ENCODE measurements around the gene ITGAL. TPM values are rescaled to one million over a fixed set of nuclear protein-coding genes. Genes with fewer than 3 reads are reported as not detected.

ITGAL gene
- total and polyA plus RNA-seq, 2 of the 8 experiments (the other 6 are each of a cell fraction or from before 2014, with no cell fraction given): not detected

DNA sequence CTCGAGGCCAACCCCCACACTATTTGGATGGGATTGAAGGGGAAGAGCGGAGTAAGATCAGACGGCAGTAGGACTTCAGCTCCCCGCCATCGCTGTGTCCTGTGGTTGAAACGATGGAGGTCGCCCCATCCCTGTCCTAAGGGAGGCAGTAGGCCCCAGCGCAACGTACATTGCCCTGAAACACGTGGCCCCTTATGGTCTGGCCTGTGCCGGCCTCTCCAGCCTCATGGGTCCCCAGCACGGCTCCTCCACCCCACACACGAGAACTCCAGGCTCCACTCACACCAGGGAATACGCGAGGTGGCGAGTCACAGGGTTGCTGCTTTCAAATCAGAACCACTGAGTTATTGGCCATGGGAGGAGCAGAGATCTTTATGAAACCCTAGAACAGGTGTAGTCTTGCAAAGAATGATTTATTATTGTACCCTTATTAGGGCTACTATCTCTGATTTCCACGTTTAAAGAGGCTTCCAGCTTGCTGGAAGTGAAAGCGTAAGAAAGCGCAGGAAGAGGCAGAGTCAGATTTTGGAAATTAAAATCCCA is 42.0 kb upstream of the ITGAL start (continued):
- TF ChIP-seq, protein P1, sequence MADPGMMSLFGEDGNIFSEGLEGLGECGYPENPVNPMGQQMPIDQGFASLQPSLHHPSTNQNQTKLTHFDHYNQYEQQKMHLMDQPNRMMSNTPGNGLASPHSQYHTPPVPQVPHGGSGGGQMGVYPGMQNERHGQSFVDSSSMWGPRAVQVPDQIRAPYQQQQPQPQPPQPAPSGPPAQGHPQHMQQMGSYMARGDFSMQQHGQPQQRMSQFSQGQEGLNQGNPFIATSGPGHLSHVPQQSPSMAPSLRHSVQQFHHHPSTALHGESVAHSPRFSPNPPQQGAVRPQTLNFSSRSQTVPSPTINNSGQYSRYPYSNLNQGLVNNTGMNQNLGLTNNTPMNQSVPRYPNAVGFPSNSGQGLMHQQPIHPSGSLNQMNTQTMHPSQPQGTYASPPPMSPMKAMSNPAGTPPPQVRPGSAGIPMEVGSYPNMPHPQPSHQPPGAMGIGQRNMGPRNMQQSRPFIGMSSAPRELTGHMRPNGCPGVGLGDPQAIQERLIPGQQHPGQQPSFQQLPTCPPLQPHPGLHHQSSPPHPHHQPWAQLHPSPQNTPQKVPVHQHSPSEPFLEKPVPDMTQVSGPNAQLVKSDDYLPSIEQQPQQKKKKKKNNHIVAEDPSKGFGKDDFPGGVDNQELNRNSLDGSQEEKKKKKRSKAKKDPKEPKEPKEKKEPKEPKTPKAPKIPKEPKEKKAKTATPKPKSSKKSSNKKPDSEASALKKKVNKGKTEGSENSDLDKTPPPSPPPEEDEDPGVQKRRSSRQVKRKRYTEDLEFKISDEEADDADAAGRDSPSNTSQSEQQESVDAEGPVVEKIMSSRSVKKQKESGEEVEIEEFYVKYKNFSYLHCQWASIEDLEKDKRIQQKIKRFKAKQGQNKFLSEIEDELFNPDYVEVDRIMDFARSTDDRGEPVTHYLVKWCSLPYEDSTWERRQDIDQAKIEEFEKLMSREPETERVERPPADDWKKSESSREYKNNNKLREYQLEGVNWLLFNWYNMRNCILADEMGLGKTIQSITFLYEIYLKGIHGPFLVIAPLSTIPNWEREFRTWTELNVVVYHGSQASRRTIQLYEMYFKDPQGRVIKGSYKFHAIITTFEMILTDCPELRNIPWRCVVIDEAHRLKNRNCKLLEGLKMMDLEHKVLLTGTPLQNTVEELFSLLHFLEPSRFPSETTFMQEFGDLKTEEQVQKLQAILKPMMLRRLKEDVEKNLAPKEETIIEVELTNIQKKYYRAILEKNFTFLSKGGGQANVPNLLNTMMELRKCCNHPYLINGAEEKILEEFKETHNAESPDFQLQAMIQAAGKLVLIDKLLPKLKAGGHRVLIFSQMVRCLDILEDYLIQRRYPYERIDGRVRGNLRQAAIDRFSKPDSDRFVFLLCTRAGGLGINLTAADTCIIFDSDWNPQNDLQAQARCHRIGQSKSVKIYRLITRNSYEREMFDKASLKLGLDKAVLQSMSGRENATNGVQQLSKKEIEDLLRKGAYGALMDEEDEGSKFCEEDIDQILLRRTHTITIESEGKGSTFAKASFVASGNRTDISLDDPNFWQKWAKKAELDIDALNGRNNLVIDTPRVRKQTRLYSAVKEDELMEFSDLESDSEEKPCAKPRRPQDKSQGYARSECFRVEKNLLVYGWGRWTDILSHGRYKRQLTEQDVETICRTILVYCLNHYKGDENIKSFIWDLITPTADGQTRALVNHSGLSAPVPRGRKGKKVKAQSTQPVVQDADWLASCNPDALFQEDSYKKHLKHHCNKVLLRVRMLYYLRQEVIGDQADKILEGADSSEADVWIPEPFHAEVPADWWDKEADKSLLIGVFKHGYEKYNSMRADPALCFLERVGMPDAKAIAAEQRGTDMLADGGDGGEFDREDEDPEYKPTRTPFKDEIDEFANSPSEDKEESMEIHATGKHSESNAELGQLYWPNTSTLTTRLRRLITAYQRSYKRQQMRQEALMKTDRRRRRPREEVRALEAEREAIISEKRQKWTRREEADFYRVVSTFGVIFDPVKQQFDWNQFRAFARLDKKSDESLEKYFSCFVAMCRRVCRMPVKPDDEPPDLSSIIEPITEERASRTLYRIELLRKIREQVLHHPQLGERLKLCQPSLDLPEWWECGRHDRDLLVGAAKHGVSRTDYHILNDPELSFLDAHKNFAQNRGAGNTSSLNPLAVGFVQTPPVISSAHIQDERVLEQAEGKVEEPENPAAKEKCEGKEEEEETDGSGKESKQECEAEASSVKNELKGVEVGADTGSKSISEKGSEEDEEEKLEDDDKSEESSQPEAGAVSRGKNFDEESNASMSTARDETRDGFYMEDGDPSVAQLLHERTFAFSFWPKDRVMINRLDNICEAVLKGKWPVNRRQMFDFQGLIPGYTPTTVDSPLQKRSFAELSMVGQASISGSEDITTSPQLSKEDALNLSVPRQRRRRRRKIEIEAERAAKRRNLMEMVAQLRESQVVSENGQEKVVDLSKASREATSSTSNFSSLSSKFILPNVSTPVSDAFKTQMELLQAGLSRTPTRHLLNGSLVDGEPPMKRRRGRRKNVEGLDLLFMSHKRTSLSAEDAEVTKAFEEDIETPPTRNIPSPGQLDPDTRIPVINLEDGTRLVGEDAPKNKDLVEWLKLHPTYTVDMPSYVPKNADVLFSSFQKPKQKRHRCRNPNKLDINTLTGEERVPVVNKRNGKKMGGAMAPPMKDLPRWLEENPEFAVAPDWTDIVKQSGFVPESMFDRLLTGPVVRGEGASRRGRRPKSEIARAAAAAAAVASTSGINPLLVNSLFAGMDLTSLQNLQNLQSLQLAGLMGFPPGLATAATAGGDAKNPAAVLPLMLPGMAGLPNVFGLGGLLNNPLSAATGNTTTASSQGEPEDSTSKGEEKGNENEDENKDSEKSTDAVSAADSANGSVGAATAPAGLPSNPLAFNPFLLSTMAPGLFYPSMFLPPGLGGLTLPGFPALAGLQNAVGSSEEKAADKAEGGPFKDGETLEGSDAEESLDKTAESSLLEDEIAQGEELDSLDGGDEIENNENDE (IDR thresholded peaks at IDR 0.05; ENCODE audit: insufficient replicate concordance, low read length): no peak
- TF ChIP-seq SUZ12 (IDR thresholded peaks at IDR 0.05; ENCODE audit: low read length) (no peak), RXRA (IDR thresholded peaks at IDR 0.05; ENCODE audit: insufficient read depth, low read depth, low read length) (no peak), TAF1 (IDR thresholded peaks at IDR 0.05; ENCODE audit: low read depth, low read length) (no peak)
- TF ChIP-seq, protein P2, sequence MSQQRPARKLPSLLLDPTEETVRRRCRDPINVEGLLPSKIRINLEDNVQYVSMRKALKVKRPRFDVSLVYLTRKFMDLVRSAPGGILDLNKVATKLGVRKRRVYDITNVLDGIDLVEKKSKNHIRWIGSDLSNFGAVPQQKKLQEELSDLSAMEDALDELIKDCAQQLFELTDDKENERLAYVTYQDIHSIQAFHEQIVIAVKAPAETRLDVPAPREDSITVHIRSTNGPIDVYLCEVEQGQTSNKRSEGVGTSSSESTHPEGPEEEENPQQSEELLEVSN (IDR thresholded peaks at IDR 0.05): peak; percentile 89
- TF ChIP-seq, protein P3, sequence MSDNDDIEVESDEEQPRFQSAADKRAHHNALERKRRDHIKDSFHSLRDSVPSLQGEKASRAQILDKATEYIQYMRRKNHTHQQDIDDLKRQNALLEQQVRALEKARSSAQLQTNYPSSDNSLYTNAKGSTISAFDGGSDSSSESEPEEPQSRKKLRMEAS (IDR thresholded peaks at IDR 0.05): peak; percentile 98
- TF ChIP-seq, protein P4, sequence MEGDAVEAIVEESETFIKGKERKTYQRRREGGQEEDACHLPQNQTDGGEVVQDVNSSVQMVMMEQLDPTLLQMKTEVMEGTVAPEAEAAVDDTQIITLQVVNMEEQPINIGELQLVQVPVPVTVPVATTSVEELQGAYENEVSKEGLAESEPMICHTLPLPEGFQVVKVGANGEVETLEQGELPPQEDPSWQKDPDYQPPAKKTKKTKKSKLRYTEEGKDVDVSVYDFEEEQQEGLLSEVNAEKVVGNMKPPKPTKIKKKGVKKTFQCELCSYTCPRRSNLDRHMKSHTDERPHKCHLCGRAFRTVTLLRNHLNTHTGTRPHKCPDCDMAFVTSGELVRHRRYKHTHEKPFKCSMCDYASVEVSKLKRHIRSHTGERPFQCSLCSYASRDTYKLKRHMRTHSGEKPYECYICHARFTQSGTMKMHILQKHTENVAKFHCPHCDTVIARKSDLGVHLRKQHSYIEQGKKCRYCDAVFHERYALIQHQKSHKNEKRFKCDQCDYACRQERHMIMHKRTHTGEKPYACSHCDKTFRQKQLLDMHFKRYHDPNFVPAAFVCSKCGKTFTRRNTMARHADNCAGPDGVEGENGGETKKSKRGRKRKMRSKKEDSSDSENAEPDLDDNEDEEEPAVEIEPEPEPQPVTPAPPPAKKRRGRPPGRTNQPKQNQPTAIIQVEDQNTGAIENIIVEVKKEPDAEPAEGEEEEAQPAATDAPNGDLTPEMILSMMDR (IDR thresholded peaks at IDR 0.05; ENCODE audit: control extremely low read depth in 1 of 3, insufficient read depth in 1 of 3, low read depth in 1 of 3, low read length in 3 of 3): peak in 2 of 3 experiments; percentile 22 to 45; a peak in 1 of 4 replicates
